ENCODE data around the gene CACNG3. TPM values are rescaled to one million over a fixed set of nuclear protein-coding genes. Genes with fewer than 3 reads are reported as not detected.

Gene CACNG3
- total RNA-seq, 1 donor: not detected

DNA sequence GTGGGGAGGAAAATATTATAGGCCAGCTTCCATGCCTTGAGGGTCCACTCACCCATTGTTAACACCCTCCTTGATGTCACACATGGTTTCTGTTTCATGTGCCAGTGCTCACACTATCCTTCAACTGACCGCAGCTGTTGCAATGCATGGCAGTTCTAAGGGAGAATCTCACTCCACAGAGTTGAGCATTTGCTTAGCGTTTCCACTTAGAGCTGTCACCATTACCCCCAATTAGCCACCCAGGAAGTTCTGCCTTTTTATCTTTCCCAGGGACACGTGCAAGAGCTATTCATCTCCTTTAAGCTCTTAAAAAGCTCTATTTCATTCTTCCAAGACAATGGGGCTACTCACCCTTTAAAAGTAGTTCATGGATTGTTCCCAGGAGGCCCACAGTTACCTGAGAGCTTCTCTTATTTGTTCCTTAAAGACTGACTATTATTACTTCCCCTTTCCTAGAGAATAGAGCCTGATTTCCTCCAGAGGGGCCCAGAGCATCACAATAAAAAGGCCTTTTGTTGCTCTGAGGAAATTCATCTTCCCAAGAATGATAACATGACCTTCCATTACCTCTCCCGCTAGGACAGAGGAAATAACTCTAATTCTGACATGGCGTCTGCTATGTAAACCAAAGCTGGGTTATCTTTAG lies 126.8 kb downstream of the CACNG3 start:
- no peak for DNase-seq (ENCODE audit: low read depth)
- TF ChIP-seq, protein P1, sequence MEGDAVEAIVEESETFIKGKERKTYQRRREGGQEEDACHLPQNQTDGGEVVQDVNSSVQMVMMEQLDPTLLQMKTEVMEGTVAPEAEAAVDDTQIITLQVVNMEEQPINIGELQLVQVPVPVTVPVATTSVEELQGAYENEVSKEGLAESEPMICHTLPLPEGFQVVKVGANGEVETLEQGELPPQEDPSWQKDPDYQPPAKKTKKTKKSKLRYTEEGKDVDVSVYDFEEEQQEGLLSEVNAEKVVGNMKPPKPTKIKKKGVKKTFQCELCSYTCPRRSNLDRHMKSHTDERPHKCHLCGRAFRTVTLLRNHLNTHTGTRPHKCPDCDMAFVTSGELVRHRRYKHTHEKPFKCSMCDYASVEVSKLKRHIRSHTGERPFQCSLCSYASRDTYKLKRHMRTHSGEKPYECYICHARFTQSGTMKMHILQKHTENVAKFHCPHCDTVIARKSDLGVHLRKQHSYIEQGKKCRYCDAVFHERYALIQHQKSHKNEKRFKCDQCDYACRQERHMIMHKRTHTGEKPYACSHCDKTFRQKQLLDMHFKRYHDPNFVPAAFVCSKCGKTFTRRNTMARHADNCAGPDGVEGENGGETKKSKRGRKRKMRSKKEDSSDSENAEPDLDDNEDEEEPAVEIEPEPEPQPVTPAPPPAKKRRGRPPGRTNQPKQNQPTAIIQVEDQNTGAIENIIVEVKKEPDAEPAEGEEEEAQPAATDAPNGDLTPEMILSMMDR (IDR thresholded peaks at IDR 0.05; ENCODE audit: insufficient read depth, low read depth, low read length): no peak
- H3K4me3 ChIP-seq (ENCODE audit: low read depth, low read length): no peak overlapping the region

DNA sequence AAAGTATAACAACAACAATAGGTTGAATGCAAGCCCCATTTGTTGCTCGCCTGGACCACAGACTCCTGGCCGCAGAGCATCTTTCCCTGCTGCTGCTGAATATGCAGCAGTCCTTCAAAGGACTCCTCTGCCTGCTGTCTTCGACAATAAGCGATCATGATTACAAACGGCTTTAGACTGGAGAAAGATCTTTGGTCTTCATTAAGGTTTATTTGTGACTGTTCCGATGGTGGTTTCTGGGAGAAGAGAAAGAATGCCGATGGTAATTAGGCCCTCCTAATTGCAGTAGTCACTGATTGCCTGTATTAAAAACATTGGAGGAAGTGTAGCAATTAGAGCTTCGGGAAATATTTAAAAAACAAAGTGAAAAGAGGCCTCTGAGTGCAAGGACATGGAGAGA lies 138.2 kb downstream of the CACNG3 start:
- TF ChIP-seq, protein P1 (IDR thresholded peaks at IDR 0.05; ENCODE audit: insufficient read depth, low read depth, low read length): no peak
- no peak for DNase-seq (ENCODE audit: low read depth)
- no peak overlapping the region for H3K4me3 ChIP-seq (ENCODE audit: low read depth, low read length)

DNA sequence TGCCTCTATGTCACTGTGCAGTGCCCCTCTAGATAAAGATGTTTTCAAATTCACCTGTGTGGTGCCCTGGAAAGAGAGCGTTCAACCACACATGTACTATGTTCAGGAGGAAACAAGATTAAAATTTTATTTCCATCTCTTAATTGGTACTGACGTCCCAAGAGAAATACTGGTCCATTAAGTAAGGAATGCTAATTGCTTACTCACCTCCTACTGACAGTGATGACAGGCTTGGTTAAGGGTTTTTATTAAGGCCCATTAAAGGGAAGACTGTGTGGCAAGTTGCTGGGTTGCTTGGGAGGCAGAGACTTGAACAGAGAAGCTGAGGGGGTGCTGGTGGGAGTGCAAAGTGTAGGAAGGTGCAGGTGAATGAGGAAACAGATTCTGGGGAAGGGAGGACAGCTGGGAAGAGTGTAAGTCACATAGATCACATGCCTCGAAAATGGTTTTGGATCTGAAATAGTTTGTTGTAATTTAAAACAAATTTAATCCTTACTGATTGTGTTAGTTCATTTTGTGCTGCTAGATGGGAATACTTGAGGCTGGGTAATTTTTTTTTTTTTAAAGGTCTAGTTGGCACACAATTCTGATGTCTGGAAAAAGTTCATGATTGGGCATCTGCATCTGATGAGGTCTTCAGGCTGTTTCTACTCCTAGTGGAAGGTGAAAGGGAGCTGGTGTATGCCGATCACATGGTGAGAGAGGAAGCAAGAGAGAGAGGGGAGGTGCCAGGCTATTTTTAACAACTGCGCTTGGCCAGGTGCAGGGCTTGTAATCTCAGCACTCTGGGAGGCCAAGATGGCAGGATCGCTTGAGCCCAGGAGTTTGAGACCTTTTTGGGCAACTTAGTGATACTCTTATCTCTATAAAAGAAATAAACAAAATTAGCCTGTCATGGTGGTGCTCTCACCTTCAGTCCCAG lies 140.5 kb downstream of the CACNG3 start:
- TF ChIP-seq, protein P1 (IDR thresholded peaks at IDR 0.05; ENCODE audit: insufficient read depth, low read depth, low read length): no peak
- DNase-seq (ENCODE audit: low read depth): no peak

DNA sequence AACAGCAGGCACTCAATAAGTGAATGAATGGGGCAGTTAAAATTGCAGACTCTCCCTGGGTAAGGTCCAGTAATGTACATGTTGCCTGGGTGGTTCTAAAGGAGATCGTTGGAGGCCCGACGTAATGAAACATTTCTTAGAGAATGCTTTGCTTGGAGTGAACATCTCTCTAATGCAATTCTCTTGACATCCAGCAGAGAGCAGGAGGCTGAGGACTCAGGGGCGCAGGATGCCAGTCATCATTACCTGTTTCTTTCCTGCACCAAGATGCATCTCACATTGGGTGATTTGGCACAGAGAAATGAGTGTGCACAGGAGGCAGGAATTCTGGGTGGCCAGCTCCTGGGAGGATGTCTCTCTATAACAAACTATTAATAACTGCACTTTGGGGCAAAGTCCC lies 152.9 kb downstream of the CACNG3 start:
- TF ChIP-seq, protein P1 (IDR thresholded peaks at IDR 0.05; ENCODE audit: insufficient read depth, low read depth, low read length): no peak
- no peak for DNase-seq (ENCODE audit: low read depth)
- no peak overlapping the region for H3K4me3 ChIP-seq (ENCODE audit: low read depth, low read length)

More for the DNA sequence above, 140.5 kb downstream of the CACNG3 start:
- no peak overlapping the region for H3K4me3 ChIP-seq (ENCODE audit: low read depth, low read length)

Small RNA genes within 50 kb of the gene (small RNA-seq; reads per million reads assigned to genes)
- gene RF00408 (not detected), gene RNU7-24P (not detected)
